Measurements from ENCODE around the gene ZNF385C. TPM values are rescaled to one million over a fixed set of nuclear protein-coding genes. Genes with fewer than 3 reads are reported as not detected.

Gene ZNF385C
- total and polyA plus RNA-seq, 2 donors, result 0.66 to 1.1 TPM

- 93% methylated on average over 5 of the region's 5 CpGs for WGBS
- no peaks in the 10 kb centered on the region for H3K9me3 ChIP-seq (ENCODE audit: control insufficient read depth in 2 of 2, insufficient read depth in 1 of 2, low read length in 1 of 2)
- H3K4me1 ChIP-seq (ENCODE audit: control insufficient read depth in 2 of 2, insufficient read depth in 2 of 2, low read length in 2 of 2), result peaks cover 5 to 9% of the 10 kb centered on the region in 2 donors
- no peak for DNase-seq (ENCODE audit: low read depth in 6 of 9, low spot score in 9 of 9)
- H3K27me3 ChIP-seq (ENCODE audit: control insufficient read depth in 2 of 2, insufficient read depth in 1 of 2, low read length in 1 of 2), result peaks cover 6 to 20% of the 10 kb centered on the region in 2 donors
- no peaks in the 10 kb centered on the region for H3K36me3 ChIP-seq (ENCODE audit: control insufficient read depth in 2 of 2, insufficient read depth in 2 of 2, low read length in 1 of 2)
- no peak overlapping the region for H3K27ac ChIP-seq (ENCODE audit: low read depth in 1 of 2, low read length in 1 of 2)
- H3K4me3 ChIP-seq (ENCODE audit: low read length in 2 of 2), result no peak overlapping the region
Observed at GRCh38 chr17:42038221-42038973, 59.9 kb downstream of the ZNF385C start.

GRCh38 chr17:42034059-42034458 is 64.2 kb downstream of the ZNF385C start:
- WGBS, result 26% methylated on average over 6 of the region's 6 CpGs
- Histone ChIP-seq H3K9me3 (ENCODE audit: control insufficient read depth in 2 of 2, insufficient read depth in 1 of 2, low read length in 1 of 2) (no peaks in the 10 kb centered on the region), H3K36me3 (ENCODE audit: control insufficient read depth in 2 of 2, insufficient read depth in 2 of 2, low read length in 1 of 2) (no peaks in the 10 kb centered on the region), H3K27me3 (ENCODE audit: control insufficient read depth in 2 of 2, insufficient read depth in 1 of 2, low read length in 1 of 2) (no peaks in the 10 kb centered on the region), H3K4me1 (ENCODE audit: control insufficient read depth in 2 of 2, insufficient read depth in 2 of 2, low read length in 2 of 2) (peaks cover 5 to 9% of the 10 kb centered on the region in 2 donors), H3K27ac (ENCODE audit: low read depth in 1 of 2, low read length in 1 of 2) (no peak overlapping the region), H3K4me3 (ENCODE audit: low read length in 2 of 2) (no peak overlapping the region)
- DNase-seq (ENCODE audit: low read depth in 6 of 9, low spot score in 9 of 9), result peak in 1 of 9 donors; percentile 59

- H3K27me3 ChIP-seq (ENCODE audit: control insufficient read depth in 2 of 2, insufficient read depth in 1 of 2, low read length in 1 of 2), result no peaks in the 10 kb centered on the region
- no peak overlapping the region for H3K27ac ChIP-seq (ENCODE audit: low read depth in 1 of 2, low read length in 1 of 2)
- peaks cover 9 to 21% of the 10 kb centered on the region in 2 donors for H3K4me1 ChIP-seq (ENCODE audit: control insufficient read depth in 2 of 2, insufficient read depth in 2 of 2, low read length in 2 of 2)
- no peaks in the 10 kb centered on the region for H3K9me3 ChIP-seq (ENCODE audit: control insufficient read depth in 2 of 2, insufficient read depth in 1 of 2, low read length in 1 of 2)
- no peak overlapping the region for H3K4me3 ChIP-seq (ENCODE audit: low read length in 2 of 2)
- no peaks in the 10 kb centered on the region for H3K36me3 ChIP-seq (ENCODE audit: control insufficient read depth in 2 of 2, insufficient read depth in 2 of 2, low read length in 1 of 2)
- DNase-seq (ENCODE audit: low read depth in 6 of 9, low spot score in 9 of 9), result no peak
- 98% methylated on average over 6 of the region's 6 CpGs for WGBS
Observed at GRCh38 chr17:42031584-42031983, 66.7 kb downstream of the ZNF385C start.

- Histone ChIP-seq H3K27me3 (ENCODE audit: control insufficient read depth in 2 of 2, insufficient read depth in 1 of 2, low read length in 1 of 2) (no peaks in the 10 kb centered on the region), H3K9me3 (ENCODE audit: control insufficient read depth in 2 of 2, insufficient read depth in 1 of 2, low read length in 1 of 2) (peaks cover 0 to 3% of the 10 kb centered on the region in 2 donors), H3K27ac (ENCODE audit: low read depth in 1 of 2, low read length in 1 of 2) (no peak overlapping the region), H3K4me1 (ENCODE audit: control insufficient read depth in 2 of 2, insufficient read depth in 2 of 2, low read length in 2 of 2) (peaks cover 5 to 26% of the 10 kb centered on the region in 2 donors), H3K4me3 (ENCODE audit: low read length in 2 of 2) (no peak overlapping the region), H3K36me3 (ENCODE audit: control insufficient read depth in 2 of 2, insufficient read depth in 2 of 2, low read length in 1 of 2) (peaks cover 5 to 16% of the 10 kb centered on the region in 2 donors)
- DNase-seq (ENCODE audit: low read depth in 6 of 9, low spot score in 9 of 9), result no peak
- WGBS, result 97% methylated on average over 7 of the region's 7 CpGs
Observed at GRCh38 chr17:42028791-42029127, 69.5 kb downstream of the ZNF385C start.

GRCh38 chr17:42027961-42028790 is 70.1 kb downstream of the ZNF385C start:
- 83% methylated on average over 19 of the region's 19 CpGs for WGBS
- H3K27ac ChIP-seq (ENCODE audit: low read depth in 1 of 2, low read length in 1 of 2), result no peak overlapping the region
- no peak for DNase-seq (ENCODE audit: low read depth in 6 of 9, low spot score in 9 of 9)
- no peak overlapping the region for H3K4me3 ChIP-seq (ENCODE audit: low read length in 2 of 2)
- H3K4me1 ChIP-seq (ENCODE audit: control insufficient read depth in 2 of 2, insufficient read depth in 2 of 2, low read length in 2 of 2), result peaks cover 5 to 26% of the 10 kb centered on the region in 2 donors
- peaks cover 0 to 3% of the 10 kb centered on the region in 2 donors for H3K9me3 ChIP-seq (ENCODE audit: control insufficient read depth in 2 of 2, insufficient read depth in 1 of 2, low read length in 1 of 2)
- no peaks in the 10 kb centered on the region for H3K27me3 ChIP-seq (ENCODE audit: control insufficient read depth in 2 of 2, insufficient read depth in 1 of 2, low read length in 1 of 2)
- peaks cover 11 to 22% of the 10 kb centered on the region in 2 donors for H3K36me3 ChIP-seq (ENCODE audit: control insufficient read depth in 2 of 2, insufficient read depth in 2 of 2, low read length in 1 of 2)

GRCh38 chr17:42027590-42027889 is 70.7 kb downstream of the ZNF385C start:
- Histone ChIP-seq H3K36me3 (ENCODE audit: control insufficient read depth in 2 of 2, insufficient read depth in 2 of 2, low read length in 1 of 2) (peaks cover 18 to 27% of the 10 kb centered on the region in 2 donors), H3K27me3 (ENCODE audit: control insufficient read depth in 2 of 2, insufficient read depth in 1 of 2, low read length in 1 of 2) (no peaks in the 10 kb centered on the region), H3K4me1 (ENCODE audit: control insufficient read depth in 2 of 2, insufficient read depth in 2 of 2, low read length in 2 of 2) (peaks cover 5 to 26% of the 10 kb centered on the region in 2 donors), H3K27ac (ENCODE audit: low read depth in 1 of 2, low read length in 1 of 2) (no peak overlapping the region), H3K9me3 (ENCODE audit: control insufficient read depth in 2 of 2, insufficient read depth in 1 of 2, low read length in 1 of 2) (peaks cover 0 to 3% of the 10 kb centered on the region in 2 donors), H3K4me3 (ENCODE audit: low read length in 2 of 2) (no peak overlapping the region)
- 90% methylated on average over 5 of the region's 5 CpGs for WGBS
- no peak for DNase-seq (ENCODE audit: low read depth in 6 of 9, low spot score in 9 of 9)

- Histone ChIP-seq H3K9me3 (ENCODE audit: control insufficient read depth in 2 of 2, insufficient read depth in 1 of 2, low read length in 1 of 2) (peaks cover 0 to 3% of the 10 kb centered on the region in 2 donors), H3K27ac (ENCODE audit: low read depth in 1 of 2, low read length in 1 of 2) (no peak overlapping the region), H3K4me1 (ENCODE audit: control insufficient read depth in 2 of 2, insufficient read depth in 2 of 2, low read length in 2 of 2) (peaks cover 5 to 26% of the 10 kb centered on the region in 2 donors), H3K36me3 (ENCODE audit: control insufficient read depth in 2 of 2, insufficient read depth in 2 of 2, low read length in 1 of 2) (peaks cover 23 to 32% of the 10 kb centered on the region in 2 donors), H3K27me3 (ENCODE audit: control insufficient read depth in 2 of 2, insufficient read depth in 1 of 2, low read length in 1 of 2) (no peaks in the 10 kb centered on the region), H3K4me3 (ENCODE audit: low read length in 2 of 2) (no peak overlapping the region)
- WGBS, result 55% methylated on average over 17 of the region's 17 CpGs
- no peak for DNase-seq (ENCODE audit: low read depth in 6 of 9, low spot score in 9 of 9)
Observed at GRCh38 chr17:42026857-42027589, 71.2 kb downstream of the ZNF385C start.

- H3K27me3 ChIP-seq (ENCODE audit: control insufficient read depth in 2 of 2, insufficient read depth in 1 of 2, low read length in 1 of 2), result no peaks in the 10 kb centered on the region
- peaks cover 0 to 3% of the 10 kb centered on the region in 2 donors for H3K9me3 ChIP-seq (ENCODE audit: control insufficient read depth in 2 of 2, insufficient read depth in 1 of 2, low read length in 1 of 2)
- H3K4me3 ChIP-seq (ENCODE audit: low read length in 2 of 2), result no peak overlapping the region
- DNase-seq (ENCODE audit: low read depth in 6 of 9, low spot score in 9 of 9), result no peak
- H3K4me1 ChIP-seq (ENCODE audit: control insufficient read depth in 2 of 2, insufficient read depth in 2 of 2, low read length in 2 of 2), result peaks cover 10 to 28% of the 10 kb centered on the region in 2 donors
- WGBS, result 96% methylated on average over 3 of the region's 3 CpGs
- no peak overlapping the region for H3K27ac ChIP-seq (ENCODE audit: low read depth in 1 of 2, low read length in 1 of 2)
- peaks cover 23 to 32% of the 10 kb centered on the region in 2 donors for H3K36me3 ChIP-seq (ENCODE audit: control insufficient read depth in 2 of 2, insufficient read depth in 2 of 2, low read length in 1 of 2)
Observed at GRCh38 chr17:42025936-42026335, 72.3 kb downstream of the ZNF385C start.

- Histone ChIP-seq H3K27me3 (ENCODE audit: control insufficient read depth in 2 of 2, insufficient read depth in 1 of 2, low read length in 1 of 2) (no peaks in the 10 kb centered on the region), H3K36me3 (ENCODE audit: control insufficient read depth in 2 of 2, insufficient read depth in 2 of 2, low read length in 1 of 2) (peaks cover 23 to 32% of the 10 kb centered on the region in 2 donors), H3K4me1 (ENCODE audit: control insufficient read depth in 2 of 2, insufficient read depth in 2 of 2, low read length in 2 of 2) (peaks cover 12 to 33% of the 10 kb centered on the region in 2 donors), H3K4me3 (ENCODE audit: low read length in 2 of 2) (no peak overlapping the region), H3K27ac (ENCODE audit: low read depth in 1 of 2, low read length in 1 of 2) (no peak overlapping the region), H3K9me3 (ENCODE audit: control insufficient read depth in 2 of 2, insufficient read depth in 1 of 2, low read length in 1 of 2) (peaks cover 0 to 3% of the 10 kb centered on the region in 2 donors)
- 77% methylated on average over 8 of the region's 8 CpGs for WGBS
- no peak for DNase-seq (ENCODE audit: low read depth in 6 of 9, low spot score in 9 of 9)
Observed at GRCh38 chr17:42025191-42025579, 73.1 kb downstream of the ZNF385C start.
